Liver (tissue), 9 donors: ENCODE results near the gene CD209. TPM values are rescaled to one million over a fixed set of nuclear protein-coding genes. Genes with fewer than 3 reads are reported as not detected.
A peak's percentile ranks its signal among the peaks of the same experiment; 100 is the strongest.

Experiments used
- DNase-seq: peaks from one replicate; pipeline ENCODE4 v3.0.0-alpha.2; 2017; ENCODE audit warnings: low spot score
- H3K27ac ChIP-seq, 2 donors: one replicate each; pipeline ENCODE4 v1.7.0; 2013; ENCODE audit warnings: inconsistent platforms in 2 of 2, low read length in 2 of 2, control low read depth in 1 of 2, low read depth in 1 of 2, mild to moderate bottlenecking in 1 of 2
- H3K27me3 ChIP-seq, 4 donors: one replicate each; pipeline versions ENCODE4 v1.6.1 to v1.7.0; 2013; ENCODE audit warnings: low read length in 3 of 4, inconsistent platforms in 1 of 4, mild to moderate bottlenecking in 1 of 4, moderate library complexity in 1 of 4; ENCODE audit not compliant: control insufficient read depth in 4 of 4, insufficient read depth in 4 of 4
- H3K36me3 ChIP-seq, 4 donors: one replicate each; pipeline versions ENCODE4 v1.6.1 to v1.7.0; 2013; ENCODE audit warnings: low read length in 3 of 4, mild to moderate bottlenecking in 3 of 4, low read depth in 1 of 4, moderate library complexity in 1 of 4; ENCODE audit not compliant: control insufficient read depth in 4 of 4, insufficient read depth in 3 of 4
- H3K4me1 ChIP-seq, 4 donors: one replicate each; pipeline versions ENCODE4 v1.6.1 to v1.7.0; 2013; ENCODE audit warnings: low read length in 3 of 4, mild to moderate bottlenecking in 3 of 4, moderate library complexity in 1 of 4; ENCODE audit not compliant: control insufficient read depth in 4 of 4, insufficient read depth in 4 of 4
- H3K4me3 ChIP-seq, 3 donors: one replicate each; pipeline versions ENCODE4 v1.6.1 to v1.7.0; 2013; ENCODE audit warnings: low read length in 3 of 3, control low read depth in 1 of 3, low read depth in 1 of 3, mild to moderate bottlenecking in 1 of 3
- H3K9ac ChIP-seq, 2 donors: one replicate each; pipeline ENCODE4 v1.7.0; 2013; ENCODE audit warnings: low read length in 2 of 2, mild to moderate bottlenecking in 2 of 2, moderate library complexity in 2 of 2, control low read depth in 1 of 2, low read depth in 1 of 2
- H3K9me3 ChIP-seq, 4 donors: one replicate each; pipeline versions ENCODE4 v1.6.1 to v1.7.0; 2013; ENCODE audit warnings: low read length in 3 of 4; ENCODE audit not compliant: control insufficient read depth in 4 of 4
- ATF3 ChIP-seq: IDR thresholded peaks from 2 replicates; pipeline ENCODE4 v1.6.1; 2016; ENCODE audit warnings: antibody characterized with exemption
- EGR1 ChIP-seq, 2 donors: IDR thresholded peaks; 2 replicates each; pipeline ENCODE4 v1.6.1; 2016 to 2018; ENCODE audit warnings: antibody characterized with exemption in 2 of 2, low read depth in 2 of 2
- FOXA1 ChIP-seq: IDR thresholded peaks from 2 replicates; pipeline ENCODE4 v1.6.1; 2016; ENCODE audit warnings: antibody characterized with exemption
- FOXA2 ChIP-seq: IDR thresholded peaks from 2 replicates; pipeline ENCODE4 v1.6.1; 2016; ENCODE audit warnings: antibody characterized with exemption
- GABPA ChIP-seq, 2 donors: IDR thresholded peaks in 1 of 2; conservative IDR thresholded peaks in 1 of 2; 2 replicates each; pipeline ENCODE4 v1.6.1; 2016; ENCODE audit warnings: antibody characterized with exemption in 2 of 2, mild to moderate bottlenecking in 1 of 2, moderate library complexity in 1 of 2
- HNF4A ChIP-seq, 2 donors: conservative IDR thresholded peaks; 2 replicates each; pipeline ENCODE4 v1.6.1; 2016; ENCODE audit warnings: antibody characterized with exemption in 2 of 2, mild to moderate bottlenecking in 2 of 2
- HNF4G ChIP-seq: IDR thresholded peaks from 2 replicates; pipeline ENCODE4 v1.6.1; 2016; ENCODE audit warnings: antibody characterized with exemption
- JUND ChIP-seq, 2 donors: IDR thresholded peaks; 2 replicates each; pipeline ENCODE4 v1.6.1; 2016; ENCODE audit warnings: antibody characterized with exemption in 2 of 2
- NR2F2 ChIP-seq: IDR thresholded peaks from 2 replicates; pipeline ENCODE4 v1.6.1; 2016; ENCODE audit warnings: antibody characterized with exemption
- REST ChIP-seq: IDR thresholded peaks from 2 replicates; pipeline ENCODE4 v1.6.1; 2016; ENCODE audit warnings: antibody characterized with exemption, mild to moderate bottlenecking
- SP1 ChIP-seq: IDR thresholded peaks from 2 replicates; pipeline ENCODE4 v1.6.1; 2018; ENCODE audit warnings: antibody characterized with exemption, mild to moderate bottlenecking
- YY1 ChIP-seq: IDR thresholded peaks from 2 replicates; pipeline ENCODE4 v1.6.1; 2016; ENCODE audit warnings: antibody characterized with exemption, mild to moderate bottlenecking
- ZBTB33 ChIP-seq: IDR thresholded peaks from 2 replicates; pipeline ENCODE4 v1.6.1; 2016; ENCODE audit warnings: antibody characterized with exemption
- WGBS: extraction: QIAGEN DNeasy Blood & Tissue Kit; methylation state at CpG from one replicate; pipeline ENCODE4 v1.1.7; 2013; 5-methylcytosine and 5-hydroxymethylcytosine counted together
- polyA plus RNA-seq, 2 donors: library from polyadenylated mRNA; stranded (reverse) in 1 of 2; unstranded in 1 of 2; fragments of 200-250 nt in 1 of 2; fragments of >200 nt in 1 of 2; fragmentation: Nextera tagmentation in 1 of 2; extraction: Ambion mirVana in 1 of 2; gene quantifications; one replicate each; pipeline versions ENCODE4 v1.2.1 to v1.2.3, GENCODE V29; 2013 to 2015
- total RNA-seq, 2 donors: library from RNA; depleted of rRNA; stranded (reverse); fragments of >200 nt; gene quantifications; one replicate each; pipeline ENCODE4 v1.2.3, GENCODE V29; 2014
- donor health status: healthy.
- donor health status: healthy.
- donor health status: healthy.
- donor health status: healthy.
- donor health status: healthy.

Gene CD209
- total and polyA plus RNA-seq, 4 donors = 0.44 to 3.5 (median 1.8) TPM

- Histone ChIP-seq H3K9ac (no peak overlapping the region), H3K27me3 (peaks cover 0 to 2% (median 2%) of the 10 kb centered on the region in 4 donors), H3K4me3 (peak overlapping the region in 1 of 3 donors; percentile 4), H3K9me3 (no peaks in the 10 kb centered on the region), H3K36me3 (peaks cover 0 to 1% (median 0%) of the 10 kb centered on the region in 4 donors), H3K4me1 (peaks cover 0 to 6% (median 2%) of the 10 kb centered on the region in 4 donors), H3K27ac (no peak overlapping the region)
- TF ChIP-seq HNF4A (conservative IDR thresholded peaks at IDR 0.05) = no peak
- TF ChIP-seq NR2F2 = peak; percentile 13
- no peak for DNase-seq
- WGBS = 4% methylated on average over 23 of the region's 23 CpGs
Measured at GRCh38 chr19:7788933-7789323, 41.6 kb upstream of the CD209 start.

- H3K9me3 ChIP-seq = no peaks in the 10 kb centered on the region
- H3K27ac ChIP-seq = no peak overlapping the region
- peak overlapping the region in 1 of 3 donors; percentile 4 for H3K4me3 ChIP-seq
- H3K4me1 ChIP-seq = peaks cover 0 to 8% (median 2%) of the 10 kb centered on the region in 4 donors
- peaks cover 0 to 2% (median 2%) of the 10 kb centered on the region in 4 donors for H3K27me3 ChIP-seq
- H3K36me3 ChIP-seq = peaks cover 0 to 1% (median 0%) of the 10 kb centered on the region in 4 donors
- TF ChIP-seq HNF4A (conservative IDR thresholded peaks at IDR 0.05) = no peak
- no peak for TF ChIP-seq SP1
- no peak overlapping the region for H3K9ac ChIP-seq
- WGBS = 6% methylated on average over 67 of the region's 67 CpGs
- no peak for DNase-seq
Measured at GRCh38 chr19:7788178-7788932, 41.0 kb upstream of the CD209 start.

GRCh38 chr19:7787602-7788177 is 40.4 kb upstream of the CD209 start:
- Histone ChIP-seq H3K4me1 (peaks cover 0 to 8% (median 2%) of the 10 kb centered on the region in 4 donors), H3K36me3 (peaks cover 0 to 1% (median 0%) of the 10 kb centered on the region in 4 donors), H3K27ac (no peak overlapping the region), H3K9ac (no peak overlapping the region), H3K27me3 (peaks cover 0 to 2% (median 2%) of the 10 kb centered on the region in 4 donors), H3K9me3 (no peaks in the 10 kb centered on the region), H3K4me3 (no peak overlapping the region)
- DNase-seq = no peak
- TF ChIP-seq JUND (IDR thresholded peaks at IDR 0.05) (no peak), FOXA1 (no peak), EGR1 (IDR thresholded peaks at IDR 0.05; ENCODE audit: low read depth in 2 of 2) (no peak), YY1 (no peak), HNF4A (conservative IDR thresholded peaks at IDR 0.05) (no peak), HNF4G (no peak), NR2F2 (no peak), ATF3 (no peak), ZBTB33 (no peak), REST (no peak), GABPA (IDR thresholded peaks at IDR 0.05 in 1 of 2, conservative IDR thresholded peaks at IDR 0.05 in 1 of 2) (no peak), SP1 (no peak), FOXA2 (no peak)
- WGBS = 14% methylated on average over 22 of the region's 22 CpGs
